GM23338 (cell line): ENCODE data around the gene HLCS. TPM values are rescaled to one million over a fixed set of nuclear protein-coding genes. Genes with fewer than 3 reads are reported as not detected.

Source experiments
- ATAC-seq: fragments of 200-7000 bp; cut with Tn5 transposase; 3 replicates; pipeline ENCODE4 v1.9.1; 2020
- DNase-seq: peaks from one replicate; pipeline ENCODE4 v3.0.0-alpha.2; 2015; ENCODE audit warnings: low spot score
- H2AFZ ChIP-seq: fragments of 200-600 bp; sonication (generic); 2 replicates; pipeline ENCODE4 v1.8.0; 2016; ENCODE audit warnings: antibody characterized with exemption, mild to moderate bottlenecking, moderate library complexity
- H3F3A ChIP-seq: fragments of 200-600 bp; sonication (generic); replicated peaks from 2 replicates; pipeline ENCODE4 v1.8.0; 2017; ENCODE audit warnings: antibody characterized with exemption, mixed run types, low read depth
- H3K27ac ChIP-seq: fragments of 200-600 bp; sonication (generic); 2 replicates; pipeline ENCODE4 v1.6.1; 2016; ENCODE audit warnings: low read depth
- H3K27me3 ChIP-seq: fragments of 200-600 bp; sonication (generic); 2 replicates; pipeline ENCODE4 v1.8.0; 2016; ENCODE audit warnings: mild to moderate bottlenecking, mixed run types, moderate library complexity; ENCODE audit not compliant: insufficient read depth
- H3K36me3 ChIP-seq: fragments of 200-600 bp; sonication (generic); 2 replicates; pipeline ENCODE4 v1.8.0; 2016; ENCODE audit warnings: mild to moderate bottlenecking; ENCODE audit not compliant: insufficient read depth
- H3K4me1 ChIP-seq: fragments of 200-600 bp; sonication (generic); 2 replicates; pipeline ENCODE4 v1.8.0; 2016; ENCODE audit warnings: mild to moderate bottlenecking, moderate library complexity; ENCODE audit not compliant: insufficient read depth
- H3K4me2 ChIP-seq: fragments of 200-600 bp; sonication (generic); 2 replicates; pipeline ENCODE4 v1.7.1; 2017; ENCODE audit warnings: mixed run types
- H3K4me3 ChIP-seq: fragments of 200-600 bp; sonication (generic); 2 replicates; pipeline ENCODE4 v1.6.1; 2016; ENCODE audit warnings: mixed run types
- H3K79me2 ChIP-seq: fragments of 200-600 bp; sonication (generic); replicated peaks from 2 replicates; pipeline ENCODE4 v1.8.0; 2017; ENCODE audit warnings: mild to moderate bottlenecking; ENCODE audit not compliant: insufficient read depth
- H3K9me2 ChIP-seq: fragments of 200-600 bp; sonication (generic); 2 replicates; pipeline ENCODE4 v1.8.0; 2017; ENCODE audit not compliant: insufficient read depth
- H4K20me1 ChIP-seq: fragments of 200-600 bp; sonication (generic); replicated peaks from 2 replicates; pipeline ENCODE4 v1.8.0; 2017; ENCODE audit warnings: mild to moderate bottlenecking; ENCODE audit not compliant: insufficient read depth
- H3K27ac Mint-ChIP-seq: 2 replicates; pipeline ENCODE4 v1.8.0; 2020; ENCODE audit warnings: inconsistent platforms, mild to moderate bottlenecking, moderate library complexity, mixed read lengths
- H3K27me3 Mint-ChIP-seq: 3 replicates; pipeline ENCODE4 v1.8.0; 2022; ENCODE audit warnings: low read depth, mild to moderate bottlenecking, moderate library complexity, mixed read lengths, inconsistent platforms; ENCODE audit not compliant: insufficient read depth, poor library complexity
- H3K36me3 Mint-ChIP-seq: 3 replicates; pipeline ENCODE4 v1.8.0; 2021; ENCODE audit warnings: low read depth, mild to moderate bottlenecking, inconsistent platforms, moderate library complexity, mixed read lengths
- H3K4me1 Mint-ChIP-seq: 3 replicates; pipeline ENCODE4 v1.8.0; 2020; ENCODE audit warnings: mild to moderate bottlenecking, inconsistent platforms, mixed read lengths
- H3K4me3 Mint-ChIP-seq: 3 replicates; pipeline ENCODE4 v1.8.0; 2021; ENCODE audit warnings: moderate library complexity, mild to moderate bottlenecking, inconsistent platforms, mixed read lengths
- H3K9me3 Mint-ChIP-seq: 3 replicates; pipeline ENCODE4 v1.8.0; 2020; ENCODE audit warnings: moderate library complexity, mild to moderate bottlenecking, inconsistent platforms, mixed read lengths
- CREB1 ChIP-seq: fragments of 250-450 bp; sonication (Bioruptor Pico); IDR thresholded peaks from 2 replicates; pipeline ENCODE4 v1.5.0; 2020; ENCODE audit warnings: low read depth, mild to moderate bottlenecking, moderate library complexity
- CTCF ChIP-seq, 2 experiments: fragments of 200-600 bp in 1 of 2; sonication (generic) in 1 of 2; conservative IDR thresholded peaks; 2 replicates each; pipeline versions ENCODE4 v1.5.1 to v1.6.1; 2016 to 2017; ENCODE audit warnings: antibody characterized with exemption in 2 of 2, low read depth in 2 of 2, mild to moderate bottlenecking in 2 of 2, moderate library complexity in 1 of 2
- ETS1 ChIP-seq: IDR thresholded peaks from 2 replicates; pipeline ENCODE4 v1.6.1; 2016; ENCODE audit warnings: antibody characterized with exemption
- EZH2phosphoT487 ChIP-seq: fragments of 200-600 bp; sonication (generic); IDR thresholded peaks from one replicate; pipeline ENCODE4 v1.8.1; 2018; ENCODE audit warnings: antibody characterized with exemption; ENCODE audit not compliant: unreplicated experiment
- NANOG ChIP-seq: IDR thresholded peaks from 2 replicates; pipeline ENCODE4 v1.6.1; 2016; ENCODE audit warnings: antibody characterized with exemption, borderline replicate concordance
- REST ChIP-seq: IDR thresholded peaks from one replicate; pipeline ENCODE4 v1.6.1; 2018; ENCODE audit warnings: antibody characterized with exemption; ENCODE audit not compliant: unreplicated experiment
- STAT1 ChIP-seq: IDR thresholded peaks from one replicate; pipeline ENCODE4 v1.6.1; 2016; ENCODE audit warnings: antibody characterized with exemption; ENCODE audit not compliant: unreplicated experiment
- ZNF114 ChIP-seq: fragments of 250-450 bp; sonication (Bioruptor Pico); IDR thresholded peaks from 2 replicates; pipeline ENCODE4 v1.5.0; 2020; ENCODE audit warnings: mild to moderate bottlenecking, moderate library complexity
- ZNF331 ChIP-seq: fragments of 250-450 bp; sonication (Bioruptor Pico); IDR thresholded peaks from 2 replicates; pipeline ENCODE4 v1.5.0; 2020; ENCODE audit warnings: low read depth, mild to moderate bottlenecking, moderate library complexity
- ZNF462 ChIP-seq: fragments of 250-450 bp; sonication (Bioruptor Pico); IDR thresholded peaks from 2 replicates; pipeline ENCODE4 v1.5.0; 2020; ENCODE audit warnings: mild to moderate bottlenecking, moderate library complexity
- polyA plus RNA-seq: library from polyadenylated mRNA; unstranded; fragments of >200 nt; fragmentation: Nextera tagmentation; extraction: Ambion mirVana; gene quantifications from 2 replicates; pipeline ENCODE4 v1.2.1, GENCODE V29; 2016
- total RNA-seq: library from RNA; depleted of rRNA; stranded (reverse); fragments of >200 nt; shearing (Covaris generic); gene quantifications from 2 replicates; pipeline ENCODE4 v1.2.3, GENCODE V29; 2014

The HLCS gene
- total and polyA plus RNA-seq, 2 experiments from 2014 or later = 6.1 to 14.7 TPM

GRCh38 chr21:36839123-36839522, 127.3 kb downstream of the HLCS start:
- peaks cover 5% of the 10 kb centered on the region for H3K27me3 Mint-ChIP-seq
- no peaks in the 10 kb centered on the region for H3K36me3 Mint-ChIP-seq
- no peak for DNase-seq
- Histone ChIP-seq H3F3A (no peaks in the 10 kb centered on the region), H3K4me1 (no peaks in the 10 kb centered on the region), H3K4me3 (no peak overlapping the region), H3K9me2 (no peaks in the 10 kb centered on the region), H2AFZ (no peak overlapping the region), H3K4me2 (no peak overlapping the region), H3K79me2 (no peaks in the 10 kb centered on the region), H3K27ac (no peak overlapping the region), H3K27me3 (no peaks in the 10 kb centered on the region), H3K36me3 (no peaks in the 10 kb centered on the region), H4K20me1 (0 out of 2 replicates have a peak, but pooled peaks cover 4% of the 10 kb centered on the region)
- H3K9me3 Mint-ChIP-seq = no peaks in the 10 kb centered on the region
- H3K4me3 Mint-ChIP-seq = no peak overlapping the region
- no peaks in the 10 kb centered on the region; the same call in 2 of the 3 replicates for H3K4me1 Mint-ChIP-seq
- no peak overlapping the region for H3K27ac Mint-ChIP-seq
- no peak for TF ChIP-seq ZNF114
- TF ChIP-seq EZH2phosphoT487 = no peak
- TF ChIP-seq ETS1 = no peak
- no peak for TF ChIP-seq CREB1
- no peak for TF ChIP-seq STAT1
- no peak for TF ChIP-seq ZNF462
- TF ChIP-seq NANOG = no peak
- TF ChIP-seq ZNF331 (CRISPR knock-in tag) = no peak
- TF ChIP-seq CTCF (conservative IDR thresholded peaks at IDR 0.05; ENCODE audit: low read depth in 2 of 2) = no peak
- TF ChIP-seq REST = no peak
- no peak for ATAC-seq
